ENCODE measurements around the gene EXPH5.

Gene EXPH5

DNA sequence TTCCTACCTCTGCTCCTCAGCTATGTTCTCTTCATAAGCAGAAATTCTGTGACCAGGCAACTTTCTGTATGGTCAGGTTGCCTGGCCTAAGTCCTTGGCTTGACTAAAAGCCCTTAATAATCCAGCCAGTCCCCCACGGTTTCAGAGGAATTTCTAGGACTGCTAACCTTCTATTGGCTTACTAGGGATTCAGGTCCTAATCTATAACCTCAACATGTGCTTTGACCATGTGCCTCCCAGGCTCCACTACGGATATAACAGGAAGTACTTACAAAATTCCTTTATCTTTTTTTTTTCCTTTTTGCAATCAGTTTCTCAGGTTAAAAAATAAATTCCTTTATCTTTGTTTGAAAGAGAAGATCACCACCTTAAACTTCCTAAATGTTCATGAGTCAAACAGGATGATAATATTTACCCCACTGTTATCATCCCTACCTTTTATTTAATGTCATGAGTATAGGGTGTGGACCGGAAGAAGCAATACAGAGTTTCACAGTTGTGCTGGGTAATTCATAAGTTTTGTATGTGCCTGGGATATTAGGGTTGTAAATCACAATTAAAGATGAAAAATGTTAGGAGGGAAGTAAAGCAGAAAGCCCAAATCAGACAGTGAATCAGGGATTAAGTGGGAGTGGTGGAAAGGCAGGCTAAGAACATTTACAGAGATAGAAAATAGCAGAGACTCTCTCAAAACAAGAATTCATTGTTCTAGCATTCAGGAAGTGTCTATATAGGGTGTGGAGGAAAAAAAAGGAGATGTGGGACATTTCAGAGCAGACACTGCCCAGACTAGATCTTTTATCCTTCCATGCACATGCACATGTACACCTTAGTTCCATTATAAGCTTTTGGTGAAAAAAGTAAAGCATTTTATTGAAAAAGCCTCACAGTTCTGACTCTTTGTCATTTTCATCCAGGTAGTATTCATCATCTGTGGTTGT is 84.6 kb downstream of the EXPH5 start:
- no peak for DNase-seq

GRCh38 chr11:108501396-108501795 is 92.2 kb downstream of the EXPH5 start:
- DNase-seq: no peak

DNA sequence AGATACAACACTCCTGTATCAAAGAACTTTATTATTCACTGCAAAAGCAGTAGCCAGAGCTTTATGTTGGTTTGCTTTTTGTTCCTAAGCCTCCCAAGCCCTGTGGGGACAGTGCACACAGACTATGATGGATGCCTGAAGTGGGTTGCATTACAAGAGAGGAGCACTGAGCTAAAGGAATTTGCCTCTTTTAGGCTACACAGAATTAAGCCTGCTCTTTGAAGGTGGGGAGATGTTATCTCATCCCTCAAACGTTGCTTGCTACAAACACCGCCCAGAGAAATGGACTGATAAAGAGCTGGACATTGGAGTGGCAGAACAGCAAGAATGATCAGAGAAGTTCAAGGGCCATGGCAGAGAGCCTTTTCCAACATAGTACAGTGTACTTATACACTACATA is 92.8 kb downstream of the EXPH5 start:
- no peak for DNase-seq

DNA sequence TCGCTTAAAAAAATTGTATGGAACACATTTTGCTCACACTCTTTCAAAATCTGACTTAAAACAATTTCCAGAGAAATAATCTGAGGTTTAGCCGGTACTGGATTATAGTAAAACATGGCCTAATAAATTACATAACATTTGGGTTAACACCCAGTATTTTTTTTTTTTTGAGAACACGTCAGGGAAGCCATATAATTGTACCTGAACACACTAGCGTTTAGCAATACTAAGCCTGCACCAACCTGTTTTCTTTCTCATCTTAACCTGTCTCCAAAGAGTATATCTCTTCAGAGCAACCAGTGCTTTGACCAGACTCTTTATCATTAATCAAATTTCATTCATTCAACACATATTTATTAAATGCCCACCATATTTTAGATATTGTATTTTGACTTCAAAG is 93.4 kb downstream of the EXPH5 start:
- no peak for DNase-seq

- DNase-seq: no peak
These were observed 94.7 kb downstream of the EXPH5 start for GRCh38 chr11:108498816-108499408.

GRCh38 chr11:108498046-108498815 is 95.3 kb downstream of the EXPH5 start, which contains the start of gene POGLUT3:
TSS of gene POGLUT3 (minus strand) at chr11:108498384. CDS start at chr11:108498366, 18 bp downstream.
- peak; percentile 26 for DNase-seq

DNA sequence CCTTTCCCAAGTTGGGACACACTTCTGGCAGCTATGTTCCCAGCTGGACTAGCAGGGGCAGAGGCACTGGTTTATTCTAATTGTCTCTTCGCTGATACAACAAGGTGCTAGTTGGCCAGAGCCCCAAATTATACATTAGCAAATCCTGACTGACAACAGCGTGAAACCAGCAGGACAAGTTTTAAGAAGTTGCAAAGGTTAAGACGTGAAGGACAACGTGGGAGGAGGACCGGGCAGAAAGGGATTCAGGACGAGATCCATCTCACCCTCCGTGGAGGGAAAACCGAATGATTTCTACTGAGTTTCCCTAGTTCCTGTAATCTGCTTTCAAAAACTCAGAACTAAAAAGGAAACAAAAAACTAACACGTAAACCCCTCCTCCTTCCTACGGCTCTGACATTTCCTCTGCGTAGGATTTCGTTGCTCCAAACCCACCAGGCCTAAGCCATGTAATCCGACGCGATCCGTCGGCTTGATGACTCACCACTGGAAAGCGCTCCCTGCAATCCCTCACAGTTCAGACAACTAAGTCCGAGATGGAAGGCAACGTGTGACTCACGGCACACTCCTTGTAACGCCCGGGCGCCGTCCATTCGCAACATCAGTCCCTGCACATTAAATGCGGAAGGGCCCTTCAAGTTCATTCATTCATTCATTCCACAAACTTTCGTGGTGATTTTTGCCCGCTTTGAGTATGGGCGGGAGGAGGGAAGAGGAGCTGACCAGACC is 96.1 kb downstream of the EXPH5 start:
- peak; percentile 76 for DNase-seq

- no peak for DNase-seq
These were observed 96.8 kb downstream of the EXPH5 start for GRCh38 chr11:108496643-108497256.

GRCh38 chr11:108495326-108495725 is 98.2 kb downstream of the EXPH5 start:
- no peak for DNase-seq

DNA sequence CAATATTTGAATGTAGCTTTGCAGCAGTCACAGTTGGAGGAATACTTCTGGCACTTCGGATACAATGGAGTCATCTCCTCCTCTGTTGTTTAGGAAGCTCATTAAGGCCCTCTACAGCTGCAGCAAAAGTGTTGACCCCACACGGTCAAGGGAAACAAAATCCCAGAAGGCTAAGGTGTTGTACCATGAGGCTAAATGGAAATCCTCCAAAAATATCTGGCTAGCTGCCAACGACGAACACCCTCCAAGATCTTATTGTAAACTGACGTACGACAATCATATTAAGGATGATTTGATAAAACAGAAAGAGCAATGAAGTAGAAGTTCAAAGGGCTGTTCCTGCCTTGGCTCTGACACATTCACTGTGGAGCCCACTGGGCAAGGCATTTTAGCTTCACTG is 99.4 kb downstream of the EXPH5 start:
- DNase-seq: no peak

DNA sequence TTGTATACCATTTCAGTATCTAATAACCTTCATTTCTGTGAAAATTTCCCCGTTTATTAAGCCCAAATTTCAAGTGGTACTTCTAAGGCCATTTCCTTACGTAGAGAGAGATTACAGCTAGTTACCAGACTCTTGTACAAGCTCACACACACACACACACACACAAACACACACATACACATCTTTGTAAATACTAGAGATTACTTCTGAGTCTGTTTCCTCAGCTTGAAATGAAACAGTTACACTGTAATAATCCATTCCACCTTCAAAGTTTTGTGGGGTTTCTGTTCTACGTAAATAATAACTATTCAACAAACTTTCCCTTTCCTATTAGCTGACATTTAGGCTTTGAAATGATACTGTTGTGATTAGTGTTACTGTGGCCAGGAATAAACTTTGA is 101.6 kb downstream of the EXPH5 start:
- DNase-seq: no peak

DNA sequence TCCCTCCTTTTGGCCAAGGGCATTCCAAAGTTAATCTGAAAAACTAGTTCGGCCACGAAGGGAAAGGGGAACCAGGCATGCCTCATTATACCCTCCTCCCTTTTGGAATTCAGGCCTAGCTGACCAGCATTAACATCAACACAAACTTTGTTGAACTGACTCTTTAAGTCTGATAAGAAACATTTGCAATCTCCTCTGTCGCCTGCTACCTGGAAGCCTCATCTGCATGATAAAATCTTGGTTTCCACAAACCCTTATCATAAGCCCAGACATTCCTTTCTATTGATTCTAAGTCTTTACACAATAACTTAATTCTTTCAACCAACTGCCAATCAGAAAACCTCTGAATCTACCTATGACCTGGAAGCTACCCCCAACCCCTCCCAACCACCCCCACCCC is 106.7 kb downstream of the EXPH5 start:
- DNase-seq: no peak

DNA sequence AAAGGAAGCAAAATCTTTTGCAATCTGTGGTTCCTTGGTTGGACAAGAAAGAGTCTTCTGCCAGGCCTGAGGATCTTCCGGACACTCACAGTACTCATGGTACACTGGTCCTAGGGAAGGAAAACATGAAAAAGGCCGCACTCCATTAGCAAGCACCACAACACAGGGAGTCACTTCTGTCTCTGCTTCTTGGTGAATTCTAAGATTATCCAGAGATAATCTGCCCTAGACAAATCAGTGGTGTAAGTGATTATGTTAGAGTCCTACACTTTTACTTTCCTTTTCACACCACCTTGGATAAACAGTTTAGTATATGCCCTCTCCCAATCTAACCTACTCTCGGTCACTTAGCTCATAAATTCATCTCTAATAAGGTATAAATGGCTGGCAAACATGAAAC is 107.2 kb downstream of the EXPH5 start:
- no peak for DNase-seq

- DNase-seq: no peak
These were observed 110.4 kb downstream of the EXPH5 start for GRCh38 chr11:108483163-108483562.

GRCh38 chr11:108474664-108475463 is 118.7 kb downstream of the EXPH5 start:
- no peak for DNase-seq

DNA sequence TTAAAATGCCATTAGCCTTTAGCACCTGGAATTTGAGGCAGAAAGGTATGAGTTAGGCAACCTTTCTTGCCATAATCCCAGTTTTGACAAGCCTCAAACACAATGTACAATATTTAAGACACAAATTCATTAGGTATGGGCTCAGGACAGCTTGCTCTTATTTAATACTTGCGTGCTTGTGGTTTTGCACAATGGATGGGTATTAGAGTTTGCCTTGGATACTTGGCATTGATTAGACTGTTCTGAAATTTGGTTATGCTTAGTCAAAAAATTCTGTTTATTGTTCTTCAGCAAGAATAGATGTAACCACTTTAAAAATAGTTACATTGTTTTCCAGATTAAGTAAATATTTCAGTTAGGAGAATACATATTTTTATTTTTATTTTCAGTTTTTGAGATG is 120.9 kb downstream of the EXPH5 start:
- DNase-seq: no peak

- no peak for DNase-seq
These were observed 125.1 kb downstream of the EXPH5 start for GRCh38 chr11:108468478-108468864.

- peak; percentile 96 for DNase-seq
These were observed 126.3 kb downstream of the EXPH5 start, which contains the start of gene C11orf65 for GRCh38 chr11:108467091-108467823. TSS of gene C11orf65 (minus strand) at chr11:108467529. CDS start at chr11:108461559, 5,970 bp downstream.

DNA sequence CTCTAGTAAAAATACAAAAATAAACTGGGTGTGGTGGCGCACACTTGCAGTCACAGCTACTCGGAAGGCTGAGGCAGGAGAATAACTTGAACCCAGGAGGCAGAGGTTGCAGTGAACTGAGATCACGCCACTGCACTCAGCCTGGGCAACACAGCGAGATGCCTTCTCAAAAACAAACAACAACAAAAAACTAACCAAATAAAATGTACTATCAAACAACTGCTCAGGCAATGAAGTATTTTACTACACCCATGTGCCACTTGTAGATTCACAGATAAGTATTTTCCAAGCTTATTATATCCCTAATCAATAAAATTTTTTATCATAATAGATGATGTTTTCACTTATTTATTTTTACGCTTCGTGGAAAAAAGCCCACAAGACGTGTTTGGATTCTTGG is 127.2 kb downstream of the EXPH5 start:
- no peak for DNase-seq
